ACC112 (cell line): ENCODE data around the gene DBF4.
"Not testable (repeated sequence)": the region's sequence is repeated elsewhere in the genome, so short reads cannot be mapped to it uniquely, and the experiment has no call there.

ENCODE experiments used
- H2AFZ ChIP-seq: fragments of 200-600 bp; sonication (generic); one replicate; pipeline ENCODE4 v1.6.0; 2017; ENCODE audit warnings: antibody characterized with exemption, low read length; ENCODE audit not compliant: unreplicated experiment
- H3K27ac ChIP-seq: fragments of 200-600 bp; sonication (generic); 2 replicates; pipeline ENCODE4 v1.5.1; 2014; ENCODE audit warnings: low read depth, mild to moderate bottlenecking, antibody characterized with exemption, low read length, moderate library complexity
- H3K27me3 ChIP-seq: fragments of 200-600 bp; sonication (generic); 2 replicates; pipeline ENCODE4 v1.6.1; 2014; ENCODE audit warnings: mild to moderate bottlenecking, antibody characterized with exemption, low read length, moderate library complexity, mixed read lengths; ENCODE audit not compliant: insufficient read depth
- H3K36me3 ChIP-seq: fragments of 200-600 bp; sonication (generic); 2 replicates; pipeline ENCODE4 v1.6.1; 2016; ENCODE audit warnings: mild to moderate bottlenecking, antibody characterized with exemption, low read length, moderate library complexity, mixed read lengths; ENCODE audit not compliant: insufficient read depth
- H3K4me1 ChIP-seq: fragments of 200-600 bp; sonication (generic); one replicate; pipeline ENCODE4 v1.6.1; 2016; ENCODE audit warnings: low read length, mixed read lengths; ENCODE audit not compliant: insufficient read depth, unreplicated experiment, control insufficient read depth
- H3K4me3 ChIP-seq: fragments of 200-600 bp; sonication (generic); 2 replicates; pipeline ENCODE4 v1.5.1; 2014; ENCODE audit warnings: mild to moderate bottlenecking, low read depth, low read length
- H3K79me2 ChIP-seq: fragments of 200-600 bp; sonication (generic); one replicate; pipeline ENCODE4 v1.6.0; 2016; ENCODE audit warnings: low read length; ENCODE audit not compliant: control insufficient read depth, unreplicated experiment, insufficient read depth

The DBF4 gene

GRCh38 chr7:87866533-87866932 is 9.8 kb upstream of the DBF4 start:
- not testable (repeated sequence) for H3K4me1 ChIP-seq, H2AFZ ChIP-seq, H3K4me3 ChIP-seq, H3K27ac ChIP-seq, H3K27me3 ChIP-seq
- H3K79me2 ChIP-seq: peaks cover 25% of the 10 kb centered on the region
- peaks cover 34% of the 10 kb centered on the region for H3K36me3 ChIP-seq

GRCh38 chr7:87870471-87870870 is 5.8 kb upstream of the DBF4 start:
- H3K27ac ChIP-seq: no peak overlapping the region
- no peak overlapping the region for H2AFZ ChIP-seq
- H3K36me3 ChIP-seq: peaks cover 43% of the 10 kb centered on the region
- H3K27me3 ChIP-seq: no peaks in the 10 kb centered on the region
- H3K79me2 ChIP-seq: peaks cover 62% of the 10 kb centered on the region
- no peak overlapping the region for H3K4me3 ChIP-seq
- no peaks in the 10 kb centered on the region for H3K4me1 ChIP-seq

- no peaks in the 10 kb centered on the region for H3K4me1 ChIP-seq
- peaks cover 72% of the 10 kb centered on the region for H3K79me2 ChIP-seq
- H2AFZ ChIP-seq: no peak overlapping the region
- no peak overlapping the region for H3K4me3 ChIP-seq
- H3K27me3 ChIP-seq: no peaks in the 10 kb centered on the region
- H3K36me3 ChIP-seq: peaks cover 25% of the 10 kb centered on the region
- no peak overlapping the region for H3K27ac ChIP-seq
These were observed 3.9 kb upstream of the DBF4 start for GRCh38 chr7:87872346-87872745.

- not testable (repeated sequence) for H3K27ac ChIP-seq, H3K4me3 ChIP-seq
- peaks cover 25% of the 10 kb centered on the region for H3K36me3 ChIP-seq
These were observed 3.0 kb upstream of the DBF4 start for GRCh38 chr7:87873328-87873727.

GRCh38 chr7:87874066-87874465 is 2.2 kb upstream of the DBF4 start:
- no peaks in the 10 kb centered on the region for H3K27me3 ChIP-seq
- H3K27ac ChIP-seq: no peak overlapping the region
- no peak overlapping the region for H2AFZ ChIP-seq
- peak overlapping the region; percentile 97; the same call in 1 of the 2 replicates for H3K4me3 ChIP-seq
- peaks cover 11% of the 10 kb centered on the region for H3K4me1 ChIP-seq
- H3K36me3 ChIP-seq: peaks cover 25% of the 10 kb centered on the region
- peaks cover 78% of the 10 kb centered on the region for H3K79me2 ChIP-seq

More at GRCh38 chr7:87873328-87873727, 3.0 kb upstream of the DBF4 start:
- H3K79me2 ChIP-seq: peaks cover 76% of the 10 kb centered on the region
- H3K27me3 ChIP-seq, H3K4me1 ChIP-seq, H2AFZ ChIP-seq: not testable (repeated sequence)

GRCh38 chr7:87875151-87876039 is 898 bp upstream of the DBF4 start:
- peaks cover 22% of the 10 kb centered on the region for H3K36me3 ChIP-seq
- peak overlapping the region; percentile 92 for H2AFZ ChIP-seq
- peaks cover 12% of the 10 kb centered on the region for H3K4me1 ChIP-seq
- H3K27ac ChIP-seq: peak overlapping the region; percentile 79
- H3K4me3 ChIP-seq: peak overlapping the region; percentile 97
- H3K79me2 ChIP-seq: peaks cover 85% of the 10 kb centered on the region
- no peaks in the 10 kb centered on the region for H3K27me3 ChIP-seq

- H2AFZ ChIP-seq: peak overlapping the region; percentile 92
- peaks cover 89% of the 10 kb centered on the region for H3K79me2 ChIP-seq
- H3K27me3 ChIP-seq: no peaks in the 10 kb centered on the region
- H3K4me3 ChIP-seq: peak overlapping the region; percentile 97
- peaks cover 16% of the 10 kb centered on the region for H3K4me1 ChIP-seq
- H3K27ac ChIP-seq: peak overlapping the region; percentile 79
- H3K36me3 ChIP-seq: peaks cover 13% of the 10 kb centered on the region
These were observed 559 bp downstream of the DBF4 start for GRCh38 chr7:87876869-87877234.

- Histone ChIP-seq H3K36me3 (peaks cover 7% of the 10 kb centered on the region; the same call in 1 of the 2 replicates), H3K4me1 (peaks cover 16% of the 10 kb centered on the region), H3K27ac (peak overlapping the region; percentile 79), H3K27me3 (no peaks in the 10 kb centered on the region), H3K4me3 (peak overlapping the region; percentile 97), H3K79me2 (peaks cover 90% of the 10 kb centered on the region), H2AFZ (peak overlapping the region; percentile 92)
These were observed 1.2 kb downstream of the DBF4 start for GRCh38 chr7:87877366-87878040.

- Histone ChIP-seq H3K36me3 (peaks cover 6% of the 10 kb centered on the region; the same call in 1 of the 2 replicates), H2AFZ (no peak overlapping the region)
These were observed 2.0 kb downstream of the DBF4 start for GRCh38 chr7:87878208-87878735.

GRCh38 chr7:87882151-87882937 is 6.1 kb downstream of the DBF4 start:
- Histone ChIP-seq H3K4me3 (no peak overlapping the region), H2AFZ (no peak overlapping the region), H3K4me1 (peaks cover 16% of the 10 kb centered on the region), H3K79me2 (peaks cover 67% of the 10 kb centered on the region), H3K27ac (no peak overlapping the region), H3K27me3 (no peaks in the 10 kb centered on the region), H3K36me3 (peaks cover 6% of the 10 kb centered on the region; the same call in 1 of the 2 replicates)

More at GRCh38 chr7:87878208-87878735, 2.0 kb downstream of the DBF4 start:
- peaks cover 16% of the 10 kb centered on the region for H3K4me1 ChIP-seq
- H3K27ac ChIP-seq: no peak overlapping the region
- no peaks in the 10 kb centered on the region for H3K27me3 ChIP-seq
- peak overlapping the region; percentile 97 for H3K4me3 ChIP-seq
- peaks cover 90% of the 10 kb centered on the region for H3K79me2 ChIP-seq
